SK-N-SH (cell line): ENCODE data around the gene SLC49A3. TPM values are rescaled to one million over a fixed set of nuclear protein-coding genes. Genes with fewer than 3 reads are reported as not detected.

ENCODE experiments used
- CTCF ChIA-PET: fragments of 300-600, 350-600 bp; formaldehyde crosslinking; extraction: SDS; loops from one replicate; lab custom pipeline; 2021; lab: Yijun Ruan, JAX
- POLR2A ChIA-PET: fragments of 350-600 bp; sonication (Branson Sonifier 250); formaldehyde crosslinking; extraction: SDS; loops from one replicate; lab custom pipeline; 2020; ENCODE audit warnings: antibody characterized with exemption, inconsistent platforms; lab: Yijun Ruan, JAX
- DNase-seq: peaks from one replicate; pipeline ENCODE4 v3.0.0; 2012
- H2AFZ ChIP-seq: fragments of 200-600 bp; sonication (generic); 2 replicates; pipeline ENCODE4 v1.8.1; 2016; ENCODE audit warnings: antibody characterized with exemption, mild to moderate bottlenecking, low read depth
- H3F3A ChIP-seq: fragments of 200-600 bp; sonication (generic); replicated peaks from 2 replicates; pipeline ENCODE3; 2016; ENCODE audit warnings: antibody characterized with exemption, mild to moderate bottlenecking; ENCODE audit not compliant: insufficient read depth
- H3K27ac ChIP-seq, 2 experiments: fragments of 200-500 bp in 1 of 2; fragments of 200-600 bp in 1 of 2; sonication (Bioruptor generic) in 1 of 2; sonication (generic), shearing (Covaris generic) in 1 of 2; 2 replicates each; pipeline versions ENCODE4 v1.5.1 to v1.6.1; 2014 to 2016; ENCODE audit warnings: low read depth in 2 of 2, inconsistent platforms in 1 of 2, low read length in 1 of 2, mild to moderate bottlenecking in 1 of 2, mixed read lengths in 1 of 2
- H3K27me3 ChIP-seq: fragments of 200-600 bp; sonication (generic), shearing (Covaris generic); 2 replicates; pipeline ENCODE4 v1.6.1; 2016; ENCODE audit warnings: mixed run types; ENCODE audit not compliant: insufficient read depth
- H3K36me3 ChIP-seq, 2 experiments: fragments of 200-500 bp in 1 of 2; fragments of 200-600 bp in 1 of 2; sonication (Bioruptor generic) in 1 of 2; sonication (generic) in 1 of 2; replicated peaks in 1 of 2; 2 replicates each; pipeline versions ENCODE3 to v1.5.1; 2014 to 2016; ENCODE audit warnings: low read length in 1 of 2, mild to moderate bottlenecking in 1 of 2; ENCODE audit not compliant: insufficient read depth in 2 of 2, control insufficient read depth in 1 of 2
- H3K4me1 ChIP-seq, 2 experiments: fragments of 200-500 bp in 1 of 2; fragments of 200-600 bp in 1 of 2; sonication (Bioruptor generic) in 1 of 2; sonication (generic), shearing (Covaris generic) in 1 of 2; 2 replicates each; pipeline versions ENCODE4 v1.5.1 to v1.6.1; 2014 to 2016; ENCODE audit warnings: low read depth in 1 of 2, low read length in 1 of 2, mixed run types in 1 of 2; ENCODE audit not compliant: insufficient read depth in 2 of 2, control insufficient read depth in 1 of 2
- H3K4me2 ChIP-seq: fragments of 200-600 bp; sonication (generic), shearing (Covaris generic); 2 replicates; pipeline ENCODE4 v1.6.1; 2017; ENCODE audit warnings: mixed run types
- H3K4me3 ChIP-seq, 2 experiments: fragments of 200-500 bp in 1 of 2; fragments of 200-600 bp in 1 of 2; sonication (Bioruptor generic) in 1 of 2; sonication (generic), shearing (Covaris generic) in 1 of 2; 2 replicates each; pipeline versions ENCODE4 v1.5.1 to v1.8.1; 2014 to 2016; ENCODE audit warnings: low read depth in 2 of 2, inconsistent platforms in 1 of 2, low read length in 1 of 2, mild to moderate bottlenecking in 1 of 2, mixed read lengths in 1 of 2, moderate library complexity in 1 of 2
- H3K79me2 ChIP-seq: fragments of 200-600 bp; sonication (generic); 2 replicates; pipeline ENCODE4 v1.8.1; 2017; ENCODE audit warnings: mild to moderate bottlenecking; ENCODE audit not compliant: insufficient read depth
- H3K9ac ChIP-seq: fragments of 200-600 bp; sonication (generic); 2 replicates; pipeline ENCODE4 v1.6.1; 2017; ENCODE audit warnings: mixed run types
- H3K9me2 ChIP-seq: fragments of 200-600 bp; sonication (generic); 2 replicates; pipeline ENCODE4 v1.6.1; 2017; ENCODE audit warnings: mixed run types
- H3K9me3 ChIP-seq: fragments of 200-600 bp; sonication (generic); 2 replicates; pipeline ENCODE4 v1.6.1; 2017; ENCODE audit warnings: mixed run types, mild to moderate bottlenecking, moderate library complexity
- H4K20me1 ChIP-seq: fragments of 200-600 bp; sonication (generic); 2 replicates; pipeline ENCODE4 v1.6.1; 2017; ENCODE audit warnings: mild to moderate bottlenecking, mixed run types; ENCODE audit not compliant: insufficient read depth
- CTCF ChIP-seq: fragments of 200-600 bp; sonication (generic); IDR thresholded peaks from 2 replicates; pipeline ENCODE4 v1.6.1; 2017; ENCODE audit warnings: antibody characterized with exemption, mild to moderate bottlenecking, moderate library complexity
- ELF1 ChIP-seq: IDR thresholded peaks from 2 replicates; pipeline ENCODE4 v1.4.0; 2012
- EP300 ChIP-seq, 2 experiments: IDR thresholded peaks; 2 replicates each; pipeline versions ENCODE4 v1.4.0 to v1.6.1; 2012; ENCODE audit warnings: borderline replicate concordance in 1 of 2, low read depth in 1 of 2, low read length in 1 of 2
- EZH2phosphoT487 ChIP-seq: fragments of 200-600 bp; sonication (generic); IDR thresholded peaks from 2 replicates; pipeline ENCODE4 v1.6.1; 2017; ENCODE audit warnings: low read depth, mixed run types, mild to moderate bottlenecking, antibody characterized with exemption, moderate library complexity, borderline replicate concordance
- FOXM1 ChIP-seq: IDR thresholded peaks from 2 replicates; pipeline ENCODE4 v1.4.0; 2012; ENCODE audit warnings: low read depth, mild to moderate bottlenecking
- GABPA ChIP-seq: IDR thresholded peaks from 2 replicates; pipeline ENCODE4 v1.4.0; 2012; ENCODE audit warnings: low read depth, mild to moderate bottlenecking
- GATA2 ChIP-seq: sonication (generic); formaldehyde crosslinking; IDR thresholded peaks from 2 replicates; pipeline ENCODE4 v1.5.0; 2020; ENCODE audit warnings: mild to moderate bottlenecking, missing genetic modification reagents
- JUND ChIP-seq: IDR thresholded peaks from 2 replicates; pipeline ENCODE4 v1.4.0; 2012
- MXI1 ChIP-seq: IDR thresholded peaks from 2 replicates; pipeline ENCODE4 v1.6.1; 2012; ENCODE audit warnings: mild to moderate bottlenecking, low read depth, low read length, improper control_type of control experiment
- NFIC ChIP-seq: IDR thresholded peaks from 2 replicates; pipeline ENCODE4 v1.4.0; 2012; ENCODE audit warnings: borderline replicate concordance
- RAD21 ChIP-seq: IDR thresholded peaks from 2 replicates; pipeline ENCODE4 v1.6.1; 2012; ENCODE audit warnings: mild to moderate bottlenecking, low read length
- RCOR1 ChIP-seq: fragments of 150-350 bp; IDR thresholded peaks from 2 replicates; pipeline ENCODE4 v1.6.1; 2017; ENCODE audit warnings: antibody characterized with exemption, low read length
- REST ChIP-seq: IDR thresholded peaks from 2 replicates; pipeline ENCODE4 v1.6.1; 2012; ENCODE audit warnings: mild to moderate bottlenecking, low read depth, low read length, moderate library complexity
- SIN3A ChIP-seq: IDR thresholded peaks from 2 replicates; pipeline ENCODE4 v1.6.1; 2012; ENCODE audit warnings: low read depth, mild to moderate bottlenecking, low read length, moderate library complexity, borderline replicate concordance
- SMC3 ChIP-seq: IDR thresholded peaks from 2 replicates; pipeline ENCODE4 v1.6.1; 2012; ENCODE audit warnings: low read depth, low read length, improper control_type of control experiment
- TAF1 ChIP-seq: IDR thresholded peaks from 2 replicates; pipeline ENCODE4 v1.6.1; 2012; ENCODE audit warnings: low read depth, mild to moderate bottlenecking, low read length, moderate library complexity, borderline replicate concordance
- TCF12 ChIP-seq: IDR thresholded peaks from 2 replicates; pipeline ENCODE4 v1.4.0; 2012
- TEAD4 ChIP-seq: IDR thresholded peaks from 2 replicates; pipeline ENCODE4 v1.4.0; 2012; ENCODE audit warnings: mild to moderate bottlenecking, borderline replicate concordance; ENCODE audit not compliant: insufficient read depth
- USF2 ChIP-seq: fragments of 150-350 bp; IDR thresholded peaks from 2 replicates; pipeline ENCODE4 v1.6.1; 2017; ENCODE audit warnings: antibody characterized with exemption, low read length, low read depth, borderline replicate concordance
- YY1 ChIP-seq: IDR thresholded peaks from 2 replicates; pipeline ENCODE4 v1.4.0; 2012; ENCODE audit warnings: low read depth, mild to moderate bottlenecking
- ZBTB33 ChIP-seq: IDR thresholded peaks from 2 replicates; pipeline ENCODE4 v1.4.0; 2012; ENCODE audit warnings: low read depth, borderline replicate concordance
- WGBS: methylation state at CpG from one replicate; pipeline ENCODE4 v1.1.6; 2017; ENCODE audit warnings: low lambda C conversion rate; 5-methylcytosine and 5-hydroxymethylcytosine counted together
- polyA plus RNA-seq, 3 experiments: library from polyadenylated mRNA; depleted of rRNA; stranded (reverse); fragments of >200 nt; gene quantifications; 2 replicates each; pipeline ENCODE4 v1.2.3, GENCODE V29; 2012

Gene SLC49A3
- polyA plus RNA-seq, 1 of the 3 experiments (the other 2 are of a cell fraction), result 0.05 TPM

GRCh38 chr4:727576-727975 is 38.6 kb upstream of the SLC49A3 start:
- TF ChIP-seq JUND, result no peak
- TF ChIP-seq YY1, result no peak
- no peak for TF ChIP-seq TAF1
- TF ChIP-seq SMC3, result no peak
- TF ChIP-seq GATA2, result no peak
- no peak for TF ChIP-seq CTCF
- TF ChIP-seq SIN3A, result no peak
- TF ChIP-seq ZBTB33, result no peak
- TF ChIP-seq ELF1, result no peak
- TF ChIP-seq TCF12, result no peak
- TF ChIP-seq TEAD4, result no peak
- TF ChIP-seq RCOR1, result no peak
- TF ChIP-seq EP300 (IDR thresholded peaks at IDR 0.05; ENCODE audit: borderline replicate concordance in 1 of 2, low read depth in 1 of 2, low read length in 1 of 2), result no peak
- TF ChIP-seq MXI1, result no peak
- TF ChIP-seq EZH2phosphoT487, result no peak
- H3K4me1 ChIP-seq, result peaks cover 0 to 9% of the 10 kb centered on the region in 2 experiments; a peak in 2 of 4 replicates
- H3K4me3 ChIP-seq, result no peak overlapping the region
- H3K27me3 ChIP-seq, result no peaks in the 10 kb centered on the region
- peaks cover 74% of the 10 kb centered on the region for H4K20me1 ChIP-seq
- H3K36me3 ChIP-seq, result peaks cover 5 to 10% of the 10 kb centered on the region in 2 experiments
- H3K9me3 ChIP-seq, result no peaks in the 10 kb centered on the region
- no peak overlapping the region for H3K4me2 ChIP-seq
- H3K79me2 ChIP-seq, result peaks cover 65% of the 10 kb centered on the region
- DNase-seq, result no peak
- no peak overlapping the region for H2AFZ ChIP-seq
- H3K9ac ChIP-seq, result no peak overlapping the region
- no peak overlapping the region for H3K27ac ChIP-seq
- POLR2A ChIA-PET, result no interaction called here
- CTCF ChIA-PET, result no interaction called here
- WGBS, result 82% methylated on average over 6 of the region's 6 CpGs
- no peaks in the 10 kb centered on the region for H3F3A ChIP-seq
- H3K9me2 ChIP-seq, result no peaks in the 10 kb centered on the region

GRCh38 chr4:726838-727237 is 37.9 kb upstream of the SLC49A3 start:
- CTCF ChIA-PET, result interaction anchor here (1.4 kb wide), 1 partner anchor 15 kb away, joined by 10 read pairs; no protein-coding TSS in a partner anchor
- no peak overlapping the region for H3K27ac ChIP-seq
- WGBS, result 94% methylated on average over 17 of the region's 17 CpGs
- peaks cover 69% of the 10 kb centered on the region for H3K79me2 ChIP-seq
- H3K4me3 ChIP-seq, result no peak overlapping the region
- no peaks in the 10 kb centered on the region for H3K9me2 ChIP-seq
- H3K9ac ChIP-seq, result no peak overlapping the region
- H3K36me3 ChIP-seq, result peaks cover 5 to 6% of the 10 kb centered on the region in 2 experiments
- peaks cover 78% of the 10 kb centered on the region for H4K20me1 ChIP-seq
- H3K27me3 ChIP-seq, result no peaks in the 10 kb centered on the region
- no peaks in the 10 kb centered on the region for H3K9me3 ChIP-seq
- no peak for DNase-seq
- POLR2A ChIA-PET, result no interaction called here
- H3K4me1 ChIP-seq, result peaks cover 0 to 9% of the 10 kb centered on the region in 2 experiments; a peak in 2 of 4 replicates
- H2AFZ ChIP-seq, result no peak overlapping the region
- no peaks in the 10 kb centered on the region for H3F3A ChIP-seq
- H3K4me2 ChIP-seq, result no peak overlapping the region
- TF ChIP-seq FOXM1, result no peak
- no peak for TF ChIP-seq JUND
- TF ChIP-seq TAF1, result no peak
- no peak for TF ChIP-seq REST
- no peak for TF ChIP-seq GATA2
- TF ChIP-seq SMC3, result no peak
- no peak for TF ChIP-seq NFIC
- no peak for TF ChIP-seq USF2
- no peak for TF ChIP-seq ELF1
- TF ChIP-seq RAD21, result no peak
- TF ChIP-seq RCOR1, result no peak
- TF ChIP-seq GABPA, result no peak
